Femur (tissue), 1 donor: Measurements from ENCODE around the gene MAD1L1.
"Not testable (repeated sequence)": the region's sequence is repeated elsewhere in the genome, so short reads cannot be mapped to it uniquely, and the experiment has no call there.

Experiments used
- DNase-seq: peaks from one replicate; pipeline ENCODE4 v3.0.0-alpha.2; 2017

The MAD1L1 gene

DNA sequence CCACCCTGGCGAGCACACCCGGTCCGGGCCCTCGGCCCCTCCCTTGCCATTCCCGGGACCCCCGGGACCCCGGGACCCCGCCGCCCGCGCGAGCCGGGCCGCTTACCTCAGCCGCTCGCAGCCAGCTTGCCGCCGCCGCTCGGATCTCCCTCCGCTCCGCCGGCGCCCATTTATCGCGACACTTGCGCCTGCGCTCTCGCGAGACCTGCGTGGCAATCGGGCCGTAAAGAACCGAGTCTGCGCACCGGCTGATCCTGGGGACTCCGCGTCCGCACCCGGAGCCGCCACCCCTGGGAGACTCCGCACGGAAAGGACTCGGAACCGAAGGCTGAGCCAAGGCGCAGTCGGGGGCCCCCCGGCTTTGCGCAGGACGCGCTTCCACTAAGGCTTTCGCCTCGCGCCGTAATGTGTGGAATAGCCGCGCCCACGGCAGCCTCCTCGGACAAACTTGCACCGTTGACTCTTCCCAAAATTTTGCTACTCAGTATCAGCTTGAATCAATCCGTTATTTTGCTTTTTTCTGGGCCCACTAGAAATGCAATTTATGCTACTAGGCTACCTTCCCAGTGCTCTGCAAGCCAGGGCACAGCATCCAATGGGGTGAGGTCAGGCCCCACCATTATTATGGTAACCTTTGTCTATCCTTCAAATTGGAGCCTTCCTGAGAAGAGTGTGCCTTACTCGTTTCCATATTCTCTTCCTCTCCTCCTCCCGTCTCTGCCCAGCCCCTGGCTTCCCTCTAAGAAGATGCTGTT is at the start of gene MAD1L1:
TSS of gene MAD1L1 (minus strand) at position 180 of the 755 bp plus-strand sequence. CDS start 2,812 bp downstream, outside the sequence.
- peak; percentile 94 for DNase-seq

DNA sequence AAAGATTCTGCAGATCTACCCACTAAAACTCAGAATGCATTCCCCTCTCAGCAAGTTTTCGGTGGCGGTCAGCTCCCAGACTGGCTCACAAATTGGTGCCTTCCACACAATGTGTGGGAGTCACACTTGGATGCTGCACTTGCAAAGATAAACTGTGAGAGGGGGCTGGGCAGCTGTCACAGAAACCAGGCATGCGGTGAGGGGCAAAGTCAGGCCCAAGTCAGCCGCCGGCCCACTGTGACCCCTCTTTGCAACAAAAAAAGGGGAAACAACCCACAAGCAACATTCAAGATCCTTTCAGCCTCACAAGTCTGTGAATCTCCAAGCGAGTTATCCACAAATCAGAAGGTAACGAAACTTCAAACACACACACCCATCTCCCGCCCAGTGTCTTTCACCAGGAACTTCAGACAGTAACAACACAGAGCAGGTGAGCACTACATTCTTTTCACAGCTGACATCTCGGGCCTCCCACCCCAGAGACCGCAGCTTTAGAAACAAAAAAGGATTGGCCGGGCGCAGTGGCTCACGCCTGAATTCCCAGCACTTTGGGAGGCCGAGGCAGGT is 49.5 kb upstream of the MAD1L1 start:
- no peak for DNase-seq

- peak; percentile 77 for DNase-seq
Observed at GRCh38 chr7:2281541-2281940, 48.8 kb upstream of the MAD1L1 start.

- no peak for DNase-seq
Observed at GRCh38 chr7:2280424-2280823, 47.7 kb upstream of the MAD1L1 start.

- DNase-seq: peak; percentile 68
Observed at GRCh38 chr7:2279896-2280295, 47.2 kb upstream of the MAD1L1 start.

GRCh38 chr7:2278026-2278425 is 45.3 kb upstream of the MAD1L1 start:
- no peak for DNase-seq

- no peak for DNase-seq
Observed at GRCh38 chr7:2276107-2276506, 43.4 kb upstream of the MAD1L1 start.

DNA sequence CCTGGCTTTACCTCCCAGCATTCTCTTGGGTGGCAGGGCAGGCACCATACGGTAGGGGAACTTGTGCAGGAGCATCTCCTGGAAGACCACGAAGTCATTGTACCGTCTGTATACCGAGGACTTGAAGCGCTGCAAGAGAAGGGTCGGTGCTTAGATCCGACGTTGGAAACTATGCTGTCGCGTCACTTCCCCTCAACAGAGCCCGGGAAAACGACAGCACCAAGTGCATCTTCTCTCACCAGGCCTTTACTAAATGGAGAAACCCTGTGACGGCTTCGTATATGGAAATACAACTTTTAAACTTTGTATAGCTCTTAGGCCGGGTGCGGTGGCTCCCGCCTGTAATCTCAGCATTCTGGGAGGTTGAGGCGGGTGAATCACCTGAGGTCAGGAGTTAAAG is 42.4 kb upstream of the MAD1L1 start:
- no peak for DNase-seq

GRCh38 chr7:2274666-2275065 is 41.9 kb upstream of the MAD1L1 start:
- no peak for DNase-seq

- no peak for DNase-seq
Observed at GRCh38 chr7:2273866-2274265, 41.1 kb upstream of the MAD1L1 start.

- no peak for DNase-seq
Observed at GRCh38 chr7:2272031-2272430, 39.3 kb upstream of the MAD1L1 start.

DNA sequence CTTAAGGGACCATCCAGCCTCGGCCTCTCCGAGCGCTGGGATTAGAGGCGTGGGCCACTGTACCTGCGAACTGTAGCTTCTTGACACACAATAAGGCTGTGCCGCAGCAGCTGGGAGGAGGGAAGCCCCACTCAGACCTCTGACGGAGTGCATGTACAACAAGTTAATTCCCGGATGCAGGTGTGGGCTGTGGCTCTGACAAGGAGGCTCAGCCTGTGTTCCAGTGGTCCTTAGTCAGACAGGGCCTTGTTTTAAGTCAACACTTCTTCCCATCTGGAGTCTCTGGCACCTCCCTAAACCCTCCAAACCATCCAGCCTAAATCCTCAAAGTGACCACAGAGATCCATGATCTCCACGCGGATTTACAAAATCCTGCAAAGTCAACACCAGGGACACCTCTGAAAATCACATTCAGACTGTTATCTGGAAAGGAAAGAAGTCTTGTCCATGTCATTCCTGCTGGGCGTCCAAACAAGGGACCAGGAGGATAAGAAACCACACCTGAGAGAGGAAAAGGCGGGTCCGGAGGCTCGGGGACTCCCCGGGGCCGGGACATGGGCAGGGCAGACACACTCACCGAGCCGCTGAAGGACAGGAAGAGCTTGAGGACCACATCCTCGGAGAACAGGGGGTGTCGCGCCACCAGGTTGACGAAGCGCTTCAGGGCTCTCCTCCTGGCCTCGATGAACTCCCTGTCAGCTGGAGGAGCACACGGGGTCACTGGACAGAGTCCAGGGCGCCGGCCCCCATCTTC is 38.7 kb upstream of the MAD1L1 start:
- DNase-seq: no peak

- DNase-seq: no peak
Observed at GRCh38 chr7:2270495-2270894, 37.8 kb upstream of the MAD1L1 start.

DNA sequence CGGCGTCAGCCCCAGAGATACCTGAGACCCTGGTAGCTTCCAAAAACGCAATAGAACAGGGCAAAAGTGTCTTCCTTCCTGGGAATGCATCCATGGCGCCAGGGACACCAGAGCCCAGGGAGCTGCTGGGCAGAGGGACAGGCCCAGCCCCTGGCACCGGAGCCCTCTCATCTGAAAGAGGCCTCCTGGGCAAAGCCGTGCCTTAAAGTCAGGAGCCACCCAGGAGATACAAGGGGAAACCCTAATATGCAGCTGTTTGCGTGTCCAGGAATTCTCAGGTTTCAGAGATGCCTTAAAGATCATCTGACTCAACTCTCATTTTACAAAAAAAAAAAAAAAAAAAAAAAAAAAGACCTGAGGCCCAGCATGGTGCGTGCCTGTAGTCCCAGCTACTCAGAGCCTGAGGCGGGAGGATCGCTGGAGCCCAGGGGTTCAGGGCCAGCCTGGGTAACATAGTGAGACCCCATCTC is 37.3 kb upstream of the MAD1L1 start:
- no peak for DNase-seq

DNA sequence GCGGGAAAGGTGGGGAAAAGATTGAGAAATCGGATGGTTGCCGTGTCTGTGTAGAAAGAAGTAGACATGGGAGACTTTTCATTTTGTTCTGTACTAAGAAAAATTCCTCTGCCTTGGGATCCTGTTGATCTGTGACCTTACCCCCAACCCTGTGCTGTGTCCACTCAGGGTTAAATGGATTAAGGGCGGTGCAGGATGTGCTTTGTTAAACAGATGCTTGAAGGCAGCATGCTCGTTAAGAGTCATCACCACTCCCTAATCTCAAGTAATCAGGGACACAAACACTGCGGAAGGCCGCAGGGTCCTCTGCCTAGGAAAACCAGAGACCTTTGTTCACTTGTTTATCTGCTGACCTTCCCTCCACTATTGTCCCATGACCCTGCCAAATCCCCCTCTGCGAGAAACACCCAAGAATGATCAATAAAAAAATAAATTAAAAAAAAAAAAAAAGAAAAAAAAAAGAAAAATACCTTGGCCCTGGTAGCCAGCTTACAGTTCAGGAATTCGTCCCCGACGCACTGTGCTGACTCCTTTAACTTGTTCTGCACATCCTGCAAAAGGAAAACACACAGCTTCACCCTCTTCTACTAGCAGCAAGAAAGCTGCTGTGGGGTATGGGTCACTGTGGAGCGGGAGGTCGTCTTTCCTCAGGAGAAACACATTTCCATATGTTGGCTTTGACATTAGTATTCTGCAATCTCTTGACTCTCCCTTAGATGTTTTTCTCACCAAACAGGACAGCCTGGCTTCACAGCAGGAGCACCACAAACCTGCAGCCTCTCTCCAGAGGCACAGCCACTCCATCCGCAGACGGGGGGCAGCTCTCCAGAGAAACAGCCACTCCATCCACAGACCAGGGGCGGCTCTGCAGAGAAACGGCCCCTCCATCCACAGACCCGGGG is 36.6 kb upstream of the MAD1L1 start:
- DNase-seq: not testable (repeated sequence)

- DNase-seq: no peak
Observed at GRCh38 chr7:2266911-2267310, 34.2 kb upstream of the MAD1L1 start.

GRCh38 chr7:2264158-2264557 is 31.4 kb upstream of the MAD1L1 start:
- no peak for DNase-seq

- DNase-seq: no peak
Observed at GRCh38 chr7:2263176-2263575, 30.4 kb upstream of the MAD1L1 start.

DNA sequence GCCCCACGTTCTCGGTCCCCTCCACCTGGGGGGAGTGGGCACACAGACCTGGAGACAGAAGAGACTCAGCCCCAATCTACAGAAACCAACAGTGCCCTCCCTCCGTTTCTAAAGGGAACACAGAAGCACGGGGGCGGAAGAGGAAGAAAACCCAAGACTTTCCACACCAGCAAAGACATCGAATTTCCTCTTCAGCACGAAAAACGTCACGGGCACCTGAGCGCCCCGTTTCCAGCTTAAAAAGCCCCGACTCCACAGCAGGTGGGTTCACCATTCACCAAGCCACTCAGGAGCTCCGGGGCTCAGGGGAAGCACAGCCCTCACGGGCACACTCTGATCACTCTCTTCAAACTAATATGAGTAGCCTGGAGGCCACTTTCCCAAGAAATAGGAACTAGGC is 28.9 kb upstream of the MAD1L1 start:
- no peak for DNase-seq

- no peak for DNase-seq
Observed at GRCh38 chr7:2260820-2261219, 28.1 kb upstream of the MAD1L1 start.

- no peak for DNase-seq
Observed at GRCh38 chr7:2259480-2259879, 26.7 kb upstream of the MAD1L1 start.

DNA sequence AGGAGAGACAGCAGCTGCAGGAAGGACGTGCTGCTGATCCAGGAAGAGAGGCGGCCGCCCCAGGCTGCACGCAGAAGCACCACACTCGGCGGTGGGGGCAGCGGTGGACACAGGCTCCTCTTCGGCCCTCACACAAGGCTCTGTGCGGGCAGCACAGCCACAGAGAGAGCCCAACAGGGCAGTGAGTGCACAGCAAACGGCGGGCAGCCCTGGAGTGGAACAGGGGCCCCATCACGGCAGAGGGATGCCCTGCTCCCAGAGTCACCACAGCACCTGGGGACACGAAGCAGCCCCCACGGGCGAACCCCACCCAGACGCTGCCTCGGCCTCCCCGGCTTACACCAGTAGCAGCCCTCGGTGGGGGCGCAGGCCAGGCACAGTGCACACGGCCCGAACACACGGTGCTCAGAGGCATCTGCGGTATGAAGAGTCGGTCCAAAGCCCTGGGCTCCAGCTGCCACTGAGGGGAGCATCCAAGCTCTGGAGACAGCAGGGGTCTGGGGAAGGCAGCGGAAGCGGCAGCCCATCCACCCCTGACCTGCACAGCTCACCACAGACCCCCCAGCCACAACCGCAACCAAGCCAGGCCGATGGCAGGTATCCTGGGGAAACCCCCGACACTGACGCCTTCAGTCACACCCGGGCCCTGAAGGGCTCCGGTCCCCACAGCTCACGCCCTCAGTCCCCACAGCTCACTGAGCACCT is 26.1 kb upstream of the MAD1L1 start:
- no peak for DNase-seq
